AG09309 (cell line): ENCODE results near the gene HECTD4.
A peak's percentile ranks its signal among the peaks of the same experiment; 100 is the strongest.
"Not testable (repeated sequence)": the region's sequence is repeated elsewhere in the genome, so short reads cannot be mapped to it uniquely, and the experiment has no call there.

Experiments
- DNase-seq: peaks from one replicate; pipeline ENCODE4 v3.0.0-alpha.2; 2010; ENCODE audit warnings: low read depth
- H3K4me3 ChIP-seq: 2 replicates; pipeline ENCODE4 v1.5.1; 2011; ENCODE audit warnings: mild to moderate bottlenecking, low read depth, low read length, moderate library complexity; ENCODE audit not compliant: control insufficient read depth
- CTCF ChIP-seq: IDR thresholded peaks from 2 replicates; pipeline ENCODE4 v1.5.1; 2011; ENCODE audit warnings: mild to moderate bottlenecking, low read depth, low read length, inconsistent platforms; ENCODE audit not compliant: insufficient read depth, control insufficient read depth; ENCODE audit errors: missing control alignments

The HECTD4 gene

GRCh38 chr12:112413855-112414625 lies 31.8 kb upstream of the HECTD4 start:
- no peak for DNase-seq

DNA sequence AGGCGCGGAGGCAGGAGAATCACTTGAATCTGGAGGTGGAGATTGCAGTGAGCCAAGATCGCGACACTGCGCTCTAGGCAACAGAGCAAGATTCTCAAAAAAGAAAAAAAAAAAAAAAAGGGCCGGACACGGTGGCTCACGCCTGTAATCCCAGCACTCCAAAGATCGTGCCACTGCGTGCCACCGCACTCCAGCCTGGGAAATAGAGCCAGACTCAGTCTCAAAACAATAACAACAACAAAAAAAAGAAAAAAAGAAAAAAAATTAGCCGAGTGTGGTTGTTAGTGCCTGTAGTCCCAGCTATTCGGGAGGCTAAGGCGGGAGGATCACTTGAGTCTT lies 27.6 kb upstream of the HECTD4 start:
- H3K4me3 ChIP-seq: no peak overlapping the region
- no peak for DNase-seq
- no peak for TF ChIP-seq CTCF

More at GRCh38 chr12:112413855-112414625, 31.8 kb upstream of the HECTD4 start:
- H3K4me3 ChIP-seq: no peak overlapping the region
- no peak for TF ChIP-seq CTCF

- no peak for TF ChIP-seq CTCF
Measured at GRCh38 chr12:112409064-112409905, 27.1 kb upstream of the HECTD4 start, which contains the start of gene RPL6. Gene RPL6 (minus strand): TSS chr12:112409605. CDS start chr12:112408656, 949 bp downstream.

DNA sequence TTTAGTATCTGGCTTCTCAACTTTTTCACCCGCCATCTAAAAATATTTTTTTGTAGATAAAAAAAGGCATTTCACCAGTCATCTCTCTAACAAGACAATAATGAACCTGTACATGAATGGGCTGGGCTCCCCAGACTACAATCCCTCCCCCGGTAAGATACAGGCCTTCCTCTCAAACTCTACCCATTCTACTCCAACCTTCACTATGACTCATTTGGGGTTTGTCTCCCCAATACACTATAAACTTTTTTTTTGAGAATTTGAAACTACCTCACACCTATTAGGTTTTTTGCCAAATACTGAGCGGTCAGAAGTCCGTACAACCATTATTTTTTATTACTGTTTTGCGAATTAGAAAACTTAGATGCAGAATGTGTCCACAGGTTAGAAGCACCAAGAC lies 26.4 kb upstream of the HECTD4 start:
- TF ChIP-seq CTCF: no peak
- peak overlapping the region; percentile 79 for H3K4me3 ChIP-seq
- DNase-seq: no peak

More at GRCh38 chr12:112409064-112409905, 27.1 kb upstream of the HECTD4 start, which contains the start of gene RPL6:
- peak; percentile 73 for DNase-seq
- H3K4me3 ChIP-seq: peak within 1 kb of the TSS; percentile 79

DNA sequence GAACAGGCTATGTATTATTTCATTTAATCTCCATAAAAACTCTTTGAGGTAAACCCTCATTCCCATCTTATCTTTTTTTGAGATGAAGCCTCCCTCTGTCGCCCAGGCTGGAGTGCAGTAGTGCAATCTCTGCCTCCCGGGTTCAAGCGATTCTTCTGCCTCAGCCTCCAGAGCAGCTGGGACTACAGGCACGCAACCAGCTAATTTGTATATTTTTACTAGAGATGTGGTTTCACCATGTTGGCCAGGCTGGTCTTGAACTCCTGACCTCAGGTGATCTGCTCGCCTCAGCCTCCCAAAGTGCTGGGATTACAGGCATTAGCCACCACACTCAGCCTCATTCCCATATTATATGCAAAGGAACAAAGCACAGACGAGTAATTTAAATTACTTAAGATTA lies 25.5 kb upstream of the HECTD4 start:
- peak overlapping the region; percentile 8 for H3K4me3 ChIP-seq
- not testable (repeated sequence) for DNase-seq

DNA sequence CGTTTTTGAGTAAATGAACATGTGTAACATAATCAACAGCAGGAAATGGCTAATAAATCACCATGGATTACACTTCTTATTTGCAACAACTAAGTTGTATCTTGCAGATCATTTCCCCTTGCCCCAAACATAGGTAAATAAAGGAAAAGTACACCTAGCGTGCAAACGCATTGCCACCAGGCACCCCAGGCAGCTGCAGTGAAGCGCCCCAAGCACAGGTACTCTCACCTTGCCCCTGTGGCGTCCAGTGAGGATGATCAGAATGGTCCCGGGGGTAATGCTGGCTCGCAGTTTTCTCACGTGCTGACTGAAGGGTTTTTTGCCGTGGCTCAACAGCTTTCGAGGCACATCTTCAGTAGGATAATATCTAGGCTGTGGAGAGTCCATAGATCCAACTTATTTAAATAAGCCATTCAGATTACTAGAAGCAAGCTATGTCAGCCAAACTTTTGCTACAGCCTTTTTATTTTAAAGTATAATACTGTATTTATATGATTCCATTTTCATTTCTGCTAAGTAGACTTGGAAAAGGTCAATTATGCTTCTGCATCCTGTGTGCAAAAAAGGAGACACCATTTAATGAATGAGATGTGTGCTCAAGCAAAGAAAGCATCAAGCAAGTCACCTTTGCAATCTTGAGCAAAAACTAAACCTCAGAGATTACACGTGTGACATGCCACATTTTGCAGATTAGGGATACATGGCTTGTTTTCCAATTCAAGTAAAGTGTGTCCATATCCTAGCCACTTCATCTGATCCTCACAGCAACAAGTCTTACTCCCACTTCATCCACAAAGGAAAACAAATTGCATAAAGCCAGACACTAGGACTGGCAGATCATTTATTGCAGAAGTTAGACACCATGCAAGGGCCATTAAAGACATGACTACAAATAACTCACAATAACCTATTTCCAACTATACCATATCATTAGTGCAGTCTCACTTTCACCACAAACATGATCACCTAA lies 24.6 kb upstream of the HECTD4 start:
- no peak overlapping the region for H3K4me3 ChIP-seq
- no peak for TF ChIP-seq CTCF

More for the DNA sequence above, 24.6 kb upstream of the HECTD4 start:
- DNase-seq: no peak
